Upper lobe of left lung (tissue), 6 donors: ENCODE data around the gene VWA8. TPM values are rescaled to one million over a fixed set of nuclear protein-coding genes. Genes with fewer than 3 reads are reported as not detected.

ENCODE experiments used
- ATAC-seq, 2 donors: fragments of 200-7000 bp; cut with Tn5 transposase; one replicate each; pipeline ENCODE4 v1.9.1; 2022; ENCODE audit warnings: mild to moderate bottlenecking in 2 of 2, moderate library complexity in 2 of 2; ENCODE audit not compliant: low FRiP score in 2 of 2
- DNase-seq, 2 donors: peaks; one replicate each; pipeline ENCODE4 v3.0.0-alpha.2; 2019 to 2020
- H3K27ac ChIP-seq, 4 donors: fragments of 200-600 bp; sonication (generic); one replicate each; pipeline ENCODE4 v1.5.1; 2016 to 2019
- H3K27me3 ChIP-seq, 4 donors: fragments of 200-600 bp; sonication (generic); one replicate each; pipeline ENCODE4 v1.5.1; 2017 to 2019
- H3K36me3 ChIP-seq, 4 donors: fragments of 200-600 bp; sonication (generic); one replicate each; pipeline ENCODE4 v1.5.1; 2016 to 2019
- H3K4me1 ChIP-seq, 4 donors: fragments of 200-600 bp; sonication (generic); one replicate each; pipeline ENCODE4 v1.5.1; 2018 to 2019
- H3K4me3 ChIP-seq, 4 donors: fragments of 200-600 bp; sonication (generic); one replicate each; pipeline ENCODE4 v1.5.1; 2017 to 2019; ENCODE audit warnings: mild to moderate bottlenecking in 2 of 4, moderate library complexity in 1 of 4
- H3K9me3 ChIP-seq, 4 donors: fragments of 200-600 bp; sonication (generic); one replicate each; pipeline ENCODE4 v1.5.1; 2018 to 2019
- EP300 ChIP-seq, 4 donors: sonication (generic); formaldehyde crosslinking; IDR thresholded peaks; one replicate each; pipeline ENCODE4 v1.5.1; 2017; ENCODE audit warnings: antibody characterized with exemption in 4 of 4, control low read depth in 2 of 4
- POLR2A ChIP-seq, 4 donors: fragments of 450-650 bp; IDR thresholded peaks; one replicate each; pipeline ENCODE4 v1.5.1; 2016 to 2017; ENCODE audit warnings: antibody characterized with exemption in 4 of 4, mild to moderate bottlenecking in 2 of 4
- POLR2AphosphoS5 ChIP-seq, 2 donors: sonication (generic); formaldehyde crosslinking; IDR thresholded peaks; one replicate each; pipeline ENCODE4 v1.5.1; 2017; ENCODE audit warnings: antibody characterized with exemption in 2 of 2
- WGBS, 2 donors: methylation state at CpG; one replicate each; pipeline ENCODE4 v1.1.5; 2017 to 2018; 5-methylcytosine and 5-hydroxymethylcytosine counted together
- total RNA-seq, 6 donors: library from RNA; depleted of rRNA in 4 of 6; stranded (reverse); fragments of >200 nt in 4 of 6; gene quantifications; one replicate each; pipeline versions ENCODE4 v1.1.0 to v1.2.1, GENCODE V29; 2016 to 2021
- TF ChIP-seq, protein P1 (sequence below), 6 experiments: fragments of 450-650 bp in 4 of 6; fragments of 200-600 bp in 2 of 6; sonication (generic) in 2 of 6; IDR thresholded peaks; one replicate each; pipeline ENCODE4 v1.5.1; 2016 to 2019; ENCODE audit warnings: antibody characterized with exemption in 6 of 6
- donor health status: DM: no; HTN: no; CAD: no; lungs with moderate emphysema.
- donor health status: DM: no; HTN: yes; CAD: no; lungs with severe emphysema.

The VWA8 gene
- total RNA-seq, 6 donors from 2014 or later = 15.0 to 39.8 (median 16.9) TPM

- Histone ChIP-seq H3K27ac (no peak overlapping the region), H3K27me3 (no peaks in the 10 kb centered on the region), H3K9me3 (no peaks in the 10 kb centered on the region), H3K4me3 (no peak overlapping the region), H3K36me3 (no peaks in the 10 kb centered on the region), H3K4me1 (no peaks in the 10 kb centered on the region)
- ATAC-seq (no peak), DNase-seq (no peak)
- 92 to 93% methylated on average over 2 of the region's 2 CpGs for WGBS, 2 donors
- TF ChIP-seq POLR2AphosphoS5 (IDR thresholded peaks at IDR 0.05) = no peak
- TF ChIP-seq, protein P1, sequence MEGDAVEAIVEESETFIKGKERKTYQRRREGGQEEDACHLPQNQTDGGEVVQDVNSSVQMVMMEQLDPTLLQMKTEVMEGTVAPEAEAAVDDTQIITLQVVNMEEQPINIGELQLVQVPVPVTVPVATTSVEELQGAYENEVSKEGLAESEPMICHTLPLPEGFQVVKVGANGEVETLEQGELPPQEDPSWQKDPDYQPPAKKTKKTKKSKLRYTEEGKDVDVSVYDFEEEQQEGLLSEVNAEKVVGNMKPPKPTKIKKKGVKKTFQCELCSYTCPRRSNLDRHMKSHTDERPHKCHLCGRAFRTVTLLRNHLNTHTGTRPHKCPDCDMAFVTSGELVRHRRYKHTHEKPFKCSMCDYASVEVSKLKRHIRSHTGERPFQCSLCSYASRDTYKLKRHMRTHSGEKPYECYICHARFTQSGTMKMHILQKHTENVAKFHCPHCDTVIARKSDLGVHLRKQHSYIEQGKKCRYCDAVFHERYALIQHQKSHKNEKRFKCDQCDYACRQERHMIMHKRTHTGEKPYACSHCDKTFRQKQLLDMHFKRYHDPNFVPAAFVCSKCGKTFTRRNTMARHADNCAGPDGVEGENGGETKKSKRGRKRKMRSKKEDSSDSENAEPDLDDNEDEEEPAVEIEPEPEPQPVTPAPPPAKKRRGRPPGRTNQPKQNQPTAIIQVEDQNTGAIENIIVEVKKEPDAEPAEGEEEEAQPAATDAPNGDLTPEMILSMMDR (IDR thresholded peaks at IDR 0.05) = no peak
- TF ChIP-seq EP300 (IDR thresholded peaks at IDR 0.05) = no peak
Observed at GRCh38 chr13:41970918-41971317, 10.0 kb upstream of the VWA8 start.

GRCh38 chr13:41970022-41970421 is 9.1 kb upstream of the VWA8 start:
- Histone ChIP-seq H3K27ac (no peak overlapping the region), H3K4me1 (no peaks in the 10 kb centered on the region), H3K27me3 (no peaks in the 10 kb centered on the region), H3K9me3 (no peaks in the 10 kb centered on the region), H3K36me3 (no peaks in the 10 kb centered on the region), H3K4me3 (no peak overlapping the region)
- no peak for DNase-seq
- TF ChIP-seq POLR2A (IDR thresholded peaks at IDR 0.05) = no peak
- TF ChIP-seq POLR2AphosphoS5 (IDR thresholded peaks at IDR 0.05) = no peak
- TF ChIP-seq EP300 (IDR thresholded peaks at IDR 0.05) = no peak
- TF ChIP-seq, protein P1 (IDR thresholded peaks at IDR 0.05) = no peak
- ATAC-seq = no peak

- ATAC-seq (no peak), DNase-seq (no peak)
- no peak overlapping the region for H3K4me3 ChIP-seq
- no peaks in the 10 kb centered on the region for H3K27me3 ChIP-seq
- H3K36me3 ChIP-seq = no peaks in the 10 kb centered on the region
- H3K9me3 ChIP-seq = no peaks in the 10 kb centered on the region
- no peaks in the 10 kb centered on the region for H3K4me1 ChIP-seq
- 77 to 97% methylated on average over 4 of the region's 4 CpGs for WGBS, 2 donors
- TF ChIP-seq POLR2AphosphoS5 (IDR thresholded peaks at IDR 0.05) (no peak), EP300 (IDR thresholded peaks at IDR 0.05) (no peak), POLR2A (IDR thresholded peaks at IDR 0.05) (no peak)
- TF ChIP-seq, protein P1 (IDR thresholded peaks at IDR 0.05) = no peak
- H3K27ac ChIP-seq = no peak overlapping the region
Observed at GRCh38 chr13:41969072-41969471, 8.2 kb upstream of the VWA8 start.

DNA sequence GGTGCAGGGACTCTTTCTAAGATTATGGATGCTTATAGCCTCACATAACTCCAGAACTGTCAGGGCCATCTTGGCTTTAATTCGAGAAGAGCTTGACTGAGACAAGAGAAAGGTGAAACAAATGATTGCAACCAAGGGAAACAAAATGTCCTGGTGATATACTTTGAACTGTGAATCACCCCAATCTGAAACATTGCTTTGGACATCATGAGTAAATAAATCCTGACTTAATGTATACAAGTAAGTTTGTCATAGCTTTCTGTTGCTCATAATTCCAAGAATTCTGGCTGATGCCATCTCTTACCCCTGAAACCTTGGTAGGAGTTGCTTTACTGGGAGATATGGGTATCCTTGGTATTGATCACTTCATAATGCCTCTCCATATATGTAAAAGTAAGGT is 5.8 kb upstream of the VWA8 start:
- no peak overlapping the region for H3K27ac ChIP-seq
- TF ChIP-seq POLR2A (IDR thresholded peaks at IDR 0.05) (no peak), EP300 (IDR thresholded peaks at IDR 0.05) (no peak), POLR2AphosphoS5 (IDR thresholded peaks at IDR 0.05) (no peak)
- TF ChIP-seq, protein P1 (IDR thresholded peaks at IDR 0.05) = no peak
- peaks cover 0 to 3% (median 1%) of the 10 kb centered on the region in 4 donors for H3K4me1 ChIP-seq
- no peak overlapping the region for H3K4me3 ChIP-seq
- H3K27me3 ChIP-seq = no peaks in the 10 kb centered on the region
- 81 to 96% methylated on average over 1 of the region's 1 CpG for WGBS, 2 donors
- H3K9me3 ChIP-seq = no peaks in the 10 kb centered on the region
- no peaks in the 10 kb centered on the region for H3K36me3 ChIP-seq
- ATAC-seq = no peak
- no peak for DNase-seq

DNA sequence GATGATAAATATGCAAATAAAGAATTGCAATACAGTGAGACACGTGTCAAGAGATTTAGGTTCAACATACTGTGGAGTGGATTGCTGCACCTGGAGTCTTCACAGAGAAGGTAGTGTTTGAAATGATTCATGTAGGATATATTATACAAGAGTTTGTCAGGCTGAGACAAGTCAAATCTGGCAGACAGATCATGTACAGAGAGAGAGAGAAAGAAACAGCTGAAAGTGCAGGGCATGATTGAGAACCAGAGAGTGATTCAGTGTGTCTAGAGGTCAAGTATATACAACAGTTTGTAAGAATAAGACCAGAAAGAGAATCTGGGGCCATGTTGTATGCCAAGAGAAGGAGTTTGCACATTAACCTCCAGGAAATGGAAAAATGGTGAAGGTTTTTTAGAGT is 2.1 kb upstream of the VWA8 start:
- Histone ChIP-seq H3K36me3 (no peaks in the 10 kb centered on the region), H3K27me3 (no peaks in the 10 kb centered on the region), H3K4me1 (peaks cover 9 to 17% (median 11%) of the 10 kb centered on the region in 4 donors), H3K27ac (no peak overlapping the region), H3K9me3 (no peaks in the 10 kb centered on the region), H3K4me3 (no peak overlapping the region)
- DNase-seq (no peak), ATAC-seq (no peak)
- TF ChIP-seq POLR2A (IDR thresholded peaks at IDR 0.05) (no peak), EP300 (IDR thresholded peaks at IDR 0.05) (no peak), POLR2AphosphoS5 (IDR thresholded peaks at IDR 0.05) (no peak)
- TF ChIP-seq, protein P1 (IDR thresholded peaks at IDR 0.05) = no peak
- WGBS, 2 donors = 82 to 84% methylated on average over 1 of the region's 1 CpG
